Measurements from ENCODE around the gene ARHGAP6. TPM values are rescaled to one million over a fixed set of nuclear protein-coding genes. Genes with fewer than 3 reads are reported as not detected.

Gene ARHGAP6
- total and polyA plus RNA-seq, 2 experiments from 2014 or later: 0.26 to 0.59 TPM

DNA sequence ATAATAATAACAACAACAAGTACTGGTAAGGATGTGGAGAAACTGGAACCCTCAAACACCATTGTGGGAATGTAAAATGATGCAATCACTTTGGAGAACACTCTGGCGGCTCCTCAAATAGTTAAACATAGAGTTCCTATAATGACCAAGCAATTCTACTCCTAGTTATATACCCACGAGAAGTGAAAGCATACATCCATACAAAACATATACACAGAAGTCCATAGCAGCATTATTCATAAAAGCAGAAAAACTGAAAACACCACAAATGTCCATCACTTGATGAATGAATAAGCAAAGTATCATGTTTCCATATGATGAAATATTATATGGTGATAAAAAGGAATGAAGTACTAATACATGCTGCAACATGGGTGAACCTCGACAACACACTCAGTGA, 255.8 kb downstream of the ARHGAP6 start:
- ATAC-seq: no peak
- H3K4me3 ChIP-seq: no peak overlapping the region
- no peaks in the 10 kb centered on the region for H4K20me1 ChIP-seq (replicated peaks; ENCODE audit: insufficient read depth)
- no peaks in the 10 kb centered on the region for H3K27me3 Mint-ChIP-seq (ENCODE audit: insufficient read depth, low read depth, poor library complexity)
- H3F3A ChIP-seq (replicated peaks; ENCODE audit: low read depth): no peaks in the 10 kb centered on the region
- no peak overlapping the region for H3K27ac ChIP-seq (ENCODE audit: low read depth)
- no peak overlapping the region for H2AFZ ChIP-seq
- TF ChIP-seq POLR2AphosphoS5 (IDR thresholded peaks at IDR 0.05; ENCODE audit: low read depth) (no peak), ZNF331 (CRISPR knock-in tag; IDR thresholded peaks at IDR 0.05; ENCODE audit: low read depth) (no peak), ZNF114 (CRISPR knock-in tag; IDR thresholded peaks at IDR 0.05) (no peak), STAT1 (IDR thresholded peaks at IDR 0.05; ENCODE audit: unreplicated experiment) (no peak), NANOG (IDR thresholded peaks at IDR 0.05; ENCODE audit: borderline replicate concordance) (no peak), EZH2phosphoT487 (IDR thresholded peaks at IDR 0.05; ENCODE audit: unreplicated experiment) (no peak), JUNB (IDR thresholded peaks at IDR 0.05; ENCODE audit: unreplicated experiment) (no peak)
- TF ChIP-seq, protein P1, sequence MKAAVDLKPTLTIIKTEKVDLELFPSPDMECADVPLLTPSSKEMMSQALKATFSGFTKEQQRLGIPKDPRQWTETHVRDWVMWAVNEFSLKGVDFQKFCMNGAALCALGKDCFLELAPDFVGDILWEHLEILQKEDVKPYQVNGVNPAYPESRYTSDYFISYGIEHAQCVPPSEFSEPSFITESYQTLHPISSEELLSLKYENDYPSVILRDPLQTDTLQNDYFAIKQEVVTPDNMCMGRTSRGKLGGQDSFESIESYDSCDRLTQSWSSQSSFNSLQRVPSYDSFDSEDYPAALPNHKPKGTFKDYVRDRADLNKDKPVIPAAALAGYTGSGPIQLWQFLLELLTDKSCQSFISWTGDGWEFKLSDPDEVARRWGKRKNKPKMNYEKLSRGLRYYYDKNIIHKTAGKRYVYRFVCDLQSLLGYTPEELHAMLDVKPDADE (IDR thresholded peaks at IDR 0.05): no peak
- TF ChIP-seq, protein P2, sequence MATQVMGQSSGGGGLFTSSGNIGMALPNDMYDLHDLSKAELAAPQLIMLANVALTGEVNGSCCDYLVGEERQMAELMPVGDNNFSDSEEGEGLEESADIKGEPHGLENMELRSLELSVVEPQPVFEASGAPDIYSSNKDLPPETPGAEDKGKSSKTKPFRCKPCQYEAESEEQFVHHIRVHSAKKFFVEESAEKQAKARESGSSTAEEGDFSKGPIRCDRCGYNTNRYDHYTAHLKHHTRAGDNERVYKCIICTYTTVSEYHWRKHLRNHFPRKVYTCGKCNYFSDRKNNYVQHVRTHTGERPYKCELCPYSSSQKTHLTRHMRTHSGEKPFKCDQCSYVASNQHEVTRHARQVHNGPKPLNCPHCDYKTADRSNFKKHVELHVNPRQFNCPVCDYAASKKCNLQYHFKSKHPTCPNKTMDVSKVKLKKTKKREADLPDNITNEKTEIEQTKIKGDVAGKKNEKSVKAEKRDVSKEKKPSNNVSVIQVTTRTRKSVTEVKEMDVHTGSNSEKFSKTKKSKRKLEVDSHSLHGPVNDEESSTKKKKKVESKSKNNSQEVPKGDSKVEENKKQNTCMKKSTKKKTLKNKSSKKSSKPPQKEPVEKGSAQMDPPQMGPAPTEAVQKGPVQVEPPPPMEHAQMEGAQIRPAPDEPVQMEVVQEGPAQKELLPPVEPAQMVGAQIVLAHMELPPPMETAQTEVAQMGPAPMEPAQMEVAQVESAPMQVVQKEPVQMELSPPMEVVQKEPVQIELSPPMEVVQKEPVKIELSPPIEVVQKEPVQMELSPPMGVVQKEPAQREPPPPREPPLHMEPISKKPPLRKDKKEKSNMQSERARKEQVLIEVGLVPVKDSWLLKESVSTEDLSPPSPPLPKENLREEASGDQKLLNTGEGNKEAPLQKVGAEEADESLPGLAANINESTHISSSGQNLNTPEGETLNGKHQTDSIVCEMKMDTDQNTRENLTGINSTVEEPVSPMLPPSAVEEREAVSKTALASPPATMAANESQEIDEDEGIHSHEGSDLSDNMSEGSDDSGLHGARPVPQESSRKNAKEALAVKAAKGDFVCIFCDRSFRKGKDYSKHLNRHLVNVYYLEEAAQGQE (IDR thresholded peaks at IDR 0.05; ENCODE audit: unreplicated experiment): no peak
- TF ChIP-seq, protein P3, sequence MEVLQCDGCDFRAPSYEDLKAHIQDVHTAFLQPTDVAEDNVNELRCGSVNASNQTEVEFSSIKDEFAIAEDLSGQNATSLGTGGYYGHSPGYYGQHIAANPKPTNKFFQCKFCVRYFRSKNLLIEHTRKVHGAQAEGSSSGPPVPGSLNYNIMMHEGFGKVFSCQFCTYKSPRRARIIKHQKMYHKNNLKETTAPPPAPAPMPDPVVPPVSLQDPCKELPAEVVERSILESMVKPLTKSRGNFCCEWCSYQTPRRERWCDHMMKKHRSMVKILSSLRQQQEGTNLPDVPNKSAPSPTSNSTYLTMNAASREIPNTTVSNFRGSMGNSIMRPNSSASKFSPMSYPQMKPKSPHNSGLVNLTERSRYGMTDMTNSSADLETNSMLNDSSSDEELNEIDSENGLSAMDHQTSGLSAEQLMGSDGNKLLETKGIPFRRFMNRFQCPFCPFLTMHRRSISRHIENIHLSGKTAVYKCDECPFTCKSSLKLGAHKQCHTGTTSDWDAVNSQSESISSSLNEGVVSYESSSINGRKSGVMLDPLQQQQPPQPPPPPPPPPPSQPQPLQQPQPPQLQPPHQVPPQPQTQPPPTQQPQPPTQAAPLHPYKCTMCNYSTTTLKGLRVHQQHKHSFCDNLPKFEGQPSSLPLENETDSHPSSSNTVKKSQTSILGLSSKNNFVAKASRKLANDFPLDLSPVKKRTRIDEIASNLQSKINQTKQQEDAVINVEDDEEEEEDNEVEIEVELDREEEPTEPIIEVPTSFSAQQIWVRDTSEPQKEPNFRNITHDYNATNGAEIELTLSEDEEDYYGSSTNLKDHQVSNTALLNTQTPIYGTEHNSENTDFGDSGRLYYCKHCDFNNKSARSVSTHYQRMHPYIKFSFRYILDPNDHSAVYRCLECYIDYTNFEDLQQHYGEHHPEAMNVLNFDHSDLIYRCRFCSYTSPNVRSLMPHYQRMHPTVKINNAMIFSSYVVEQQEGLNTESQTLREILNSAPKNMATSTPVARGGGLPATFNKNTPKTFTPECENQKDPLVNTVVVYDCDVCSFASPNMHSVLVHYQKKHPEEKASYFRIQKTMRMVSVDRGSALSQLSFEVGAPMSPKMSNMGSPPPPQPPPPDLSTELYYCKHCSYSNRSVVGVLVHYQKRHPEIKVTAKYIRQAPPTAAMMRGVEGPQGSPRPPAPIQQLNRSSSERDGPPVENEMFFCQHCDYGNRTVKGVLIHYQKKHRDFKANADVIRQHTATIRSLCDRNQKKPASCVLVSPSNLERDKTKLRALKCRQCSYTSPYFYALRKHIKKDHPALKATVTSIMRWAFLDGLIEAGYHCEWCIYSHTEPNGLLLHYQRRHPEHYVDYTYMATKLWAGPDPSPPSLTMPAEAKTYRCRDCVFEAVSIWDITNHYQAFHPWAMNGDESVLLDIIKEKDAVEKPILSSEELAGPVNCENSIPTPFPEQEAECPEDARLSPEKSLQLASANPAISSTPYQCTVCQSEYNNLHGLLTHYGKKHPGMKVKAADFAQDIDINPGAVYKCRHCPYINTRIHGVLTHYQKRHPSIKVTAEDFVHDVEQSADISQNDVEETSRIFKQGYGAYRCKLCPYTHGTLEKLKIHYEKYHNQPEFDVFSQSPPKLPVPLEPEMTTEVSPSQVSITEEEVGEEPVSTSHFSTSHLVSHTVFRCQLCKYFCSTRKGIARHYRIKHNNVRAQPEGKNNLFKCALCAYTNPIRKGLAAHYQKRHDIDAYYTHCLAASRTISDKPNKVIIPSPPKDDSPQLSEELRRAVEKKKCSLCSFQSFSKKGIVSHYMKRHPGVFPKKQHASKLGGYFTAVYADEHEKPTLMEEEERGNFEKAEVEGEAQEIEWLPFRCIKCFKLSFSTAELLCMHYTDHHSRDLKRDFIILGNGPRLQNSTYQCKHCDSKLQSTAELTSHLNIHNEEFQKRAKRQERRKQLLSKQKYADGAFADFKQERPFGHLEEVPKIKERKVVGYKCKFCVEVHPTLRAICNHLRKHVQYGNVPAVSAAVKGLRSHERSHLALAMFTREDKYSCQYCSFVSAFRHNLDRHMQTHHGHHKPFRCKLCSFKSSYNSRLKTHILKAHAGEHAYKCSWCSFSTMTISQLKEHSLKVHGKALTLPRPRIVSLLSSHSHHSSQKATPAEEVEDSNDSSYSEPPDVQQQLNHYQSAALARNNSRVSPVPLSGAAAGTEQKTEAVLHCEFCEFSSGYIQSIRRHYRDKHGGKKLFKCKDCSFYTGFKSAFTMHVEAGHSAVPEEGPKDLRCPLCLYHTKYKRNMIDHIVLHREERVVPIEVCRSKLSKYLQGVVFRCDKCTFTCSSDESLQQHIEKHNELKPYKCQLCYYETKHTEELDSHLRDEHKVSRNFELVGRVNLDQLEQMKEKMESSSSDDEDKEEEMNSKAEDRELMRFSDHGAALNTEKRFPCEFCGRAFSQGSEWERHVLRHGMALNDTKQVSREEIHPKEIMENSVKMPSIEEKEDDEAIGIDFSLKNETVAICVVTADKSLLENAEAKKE (CRISPR knock-in tag; IDR thresholded peaks at IDR 0.05): no peak
- no peaks in the 10 kb centered on the region for H3K79me2 ChIP-seq (replicated peaks; ENCODE audit: insufficient read depth)
- no peaks in the 10 kb centered on the region for H3K36me3 Mint-ChIP-seq (ENCODE audit: low read depth)
- no peak overlapping the region for H3K4me2 ChIP-seq
- no peaks in the 10 kb centered on the region for H3K27me3 ChIP-seq (ENCODE audit: insufficient read depth)
- no peaks in the 10 kb centered on the region for H3K36me3 ChIP-seq (ENCODE audit: insufficient read depth)
- no peak overlapping the region for H3K4me3 Mint-ChIP-seq
- no peak overlapping the region for H3K27ac Mint-ChIP-seq
- no peaks in the 10 kb centered on the region for H3K4me1 Mint-ChIP-seq
- H3K4me1 ChIP-seq (ENCODE audit: insufficient read depth): no peaks in the 10 kb centered on the region
- DNase-seq (ENCODE audit: low spot score): no peak
- no peaks in the 10 kb centered on the region for H3K9me3 Mint-ChIP-seq
- no peaks in the 10 kb centered on the region for H3K9me2 ChIP-seq (ENCODE audit: insufficient read depth)
